ENCODE data around the gene SLC47A2.

DNA sequence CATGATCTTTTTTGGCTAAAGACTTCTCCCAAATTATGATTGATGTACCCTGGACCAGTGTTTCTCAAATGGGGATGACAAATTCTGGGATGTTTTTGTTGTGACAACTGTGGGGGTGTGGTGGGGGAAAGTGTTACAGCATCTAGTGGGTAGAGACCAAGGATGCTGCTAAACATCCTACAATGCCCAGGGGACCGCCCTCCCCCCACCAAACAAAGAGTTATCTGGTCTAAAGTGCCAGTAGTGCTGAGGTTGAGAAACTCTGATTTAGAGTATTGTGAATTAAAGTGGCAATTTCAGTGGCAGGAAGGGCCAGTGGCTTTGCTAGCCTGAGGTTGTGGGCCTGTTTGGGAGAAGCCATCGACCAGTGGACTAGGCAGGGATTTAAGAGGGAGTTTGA, 33.3 kb downstream of the SLC47A2 start:
- TF ChIP-seq CTCF (IDR thresholded peaks at IDR 0.05) (no peak), POLR2AphosphoS5 (IDR thresholded peaks at IDR 0.05) (no peak), POLR2A (IDR thresholded peaks at IDR 0.05) (no peak), EP300 (IDR thresholded peaks at IDR 0.05) (no peak)

Data from stomach (tissue), 4 donors.